AG04449 (cell line): Measurements from ENCODE around the gene TNFAIP8L2.
A peak's percentile ranks its signal among the peaks of the same experiment; 100 is the strongest.
"Not testable (repeated sequence)": the region's sequence is repeated elsewhere in the genome, so short reads cannot be mapped to it uniquely, and the experiment has no call there.

Source experiments
- CTCF ChIA-PET: fragments of 350-600 bp; formaldehyde crosslinking; extraction: SDS; loops from one replicate; lab custom pipeline; 2021; ENCODE audit warnings: antibody characterized with exemption; lab: Yijun Ruan, JAX
- POLR2A ChIA-PET: fragments of 400-600, 350-600 bp; formaldehyde crosslinking; extraction: SDS; loops from one replicate; lab custom pipeline; 2020; ENCODE audit warnings: antibody characterized with exemption, inconsistent platforms; lab: Yijun Ruan, JAX
- DNase-seq: peaks from one replicate; pipeline ENCODE4 v3.0.0-alpha.2; 2010; ENCODE audit warnings: low read depth, low spot score
- H3K4me3 ChIP-seq: 2 replicates; pipeline ENCODE4 v1.5.1; 2011; ENCODE audit warnings: low read depth, mild to moderate bottlenecking, control low read depth, low read length
- TF ChIP-seq, protein P1 (sequence below): IDR thresholded peaks from one replicate; pipeline ENCODE4 v1.5.1; 2011; ENCODE audit warnings: mild to moderate bottlenecking, moderate library complexity, low read length, control low read depth, inconsistent platforms; ENCODE audit not compliant: insufficient read depth; ENCODE audit errors: missing control alignments

TNFAIP8L2 gene

DNA sequence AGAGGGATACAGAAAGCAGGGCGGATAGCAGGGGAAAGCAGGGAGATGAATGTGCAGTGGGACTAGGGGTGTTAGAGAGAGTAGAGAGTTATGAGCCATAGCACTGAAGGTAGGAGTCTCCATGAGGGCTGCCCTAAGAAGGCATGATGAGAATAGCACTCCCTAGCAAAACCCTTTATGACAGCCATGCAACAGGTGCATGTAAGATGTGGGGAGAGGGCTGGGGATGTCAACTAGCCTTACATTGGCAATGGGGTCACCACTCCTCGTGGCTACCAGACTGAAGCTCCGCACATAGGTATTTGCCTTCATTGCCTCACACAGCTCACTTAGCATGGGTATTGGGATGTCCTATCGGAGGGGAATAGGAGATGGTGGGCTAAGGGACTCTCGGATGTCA, 14.7 kb downstream of the TNFAIP8L2 start:
- no peak overlapping the region for H3K4me3 ChIP-seq
- TF ChIP-seq, protein P1, sequence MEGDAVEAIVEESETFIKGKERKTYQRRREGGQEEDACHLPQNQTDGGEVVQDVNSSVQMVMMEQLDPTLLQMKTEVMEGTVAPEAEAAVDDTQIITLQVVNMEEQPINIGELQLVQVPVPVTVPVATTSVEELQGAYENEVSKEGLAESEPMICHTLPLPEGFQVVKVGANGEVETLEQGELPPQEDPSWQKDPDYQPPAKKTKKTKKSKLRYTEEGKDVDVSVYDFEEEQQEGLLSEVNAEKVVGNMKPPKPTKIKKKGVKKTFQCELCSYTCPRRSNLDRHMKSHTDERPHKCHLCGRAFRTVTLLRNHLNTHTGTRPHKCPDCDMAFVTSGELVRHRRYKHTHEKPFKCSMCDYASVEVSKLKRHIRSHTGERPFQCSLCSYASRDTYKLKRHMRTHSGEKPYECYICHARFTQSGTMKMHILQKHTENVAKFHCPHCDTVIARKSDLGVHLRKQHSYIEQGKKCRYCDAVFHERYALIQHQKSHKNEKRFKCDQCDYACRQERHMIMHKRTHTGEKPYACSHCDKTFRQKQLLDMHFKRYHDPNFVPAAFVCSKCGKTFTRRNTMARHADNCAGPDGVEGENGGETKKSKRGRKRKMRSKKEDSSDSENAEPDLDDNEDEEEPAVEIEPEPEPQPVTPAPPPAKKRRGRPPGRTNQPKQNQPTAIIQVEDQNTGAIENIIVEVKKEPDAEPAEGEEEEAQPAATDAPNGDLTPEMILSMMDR = no peak
- POLR2A ChIA-PET = interaction anchor here (1.6 kb wide), 1 partner anchor 18 kb away, joined by 6 read pairs; the partner anchor contains the start of gene VPS72

DNA sequence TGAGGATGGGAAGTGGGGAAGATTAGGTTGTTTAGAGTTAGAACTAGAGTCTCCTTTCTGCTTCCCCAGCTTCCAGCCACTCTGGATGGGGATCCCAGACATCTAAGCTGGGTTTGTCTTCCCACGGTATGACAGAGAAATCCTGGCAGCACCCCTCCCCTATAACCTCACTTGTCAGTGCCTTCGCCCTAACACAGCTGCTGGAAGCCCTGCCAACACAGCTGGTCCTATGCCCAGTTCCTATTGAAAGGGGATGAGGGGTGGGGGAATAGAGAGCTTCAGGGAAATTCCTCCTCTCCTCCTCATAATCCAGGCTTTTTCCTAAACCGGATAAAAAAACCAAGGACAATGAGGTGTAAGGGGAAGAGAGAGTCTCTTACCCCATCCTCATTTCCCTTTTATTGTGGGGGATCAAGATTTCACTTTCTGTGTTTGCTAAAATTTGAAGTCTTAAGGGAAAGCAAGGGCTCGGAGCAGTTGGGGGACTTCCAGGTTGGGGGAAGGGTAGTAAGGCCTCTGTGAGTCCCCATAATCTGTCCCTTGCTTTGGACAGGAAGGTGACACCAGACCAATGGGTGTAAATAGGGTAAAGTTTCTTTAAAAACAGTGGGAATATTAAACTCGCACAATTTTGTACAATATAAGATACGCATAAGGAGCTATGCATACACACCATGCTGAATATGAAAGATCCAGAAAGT, 18.7 kb downstream of the TNFAIP8L2 start:
- CTCF ChIA-PET = interaction anchor here (0.6 to 5.0 kb wide), 9 partner anchors 9 to 150 kb away, joined by 3 to 30 read pairs (median 6); partner anchors contain the start of genes LYSMD1, SCNM1 and VPS72
- H3K4me3 ChIP-seq = no peak overlapping the region
- POLR2A ChIA-PET = interaction anchor here (0.6 to 1.2 kb wide), 2 partner anchors 10 to 76 kb away, joined by 3 read pairs; partner anchors contain the start of gene LYSMD1
- no peak for DNase-seq
- TF ChIP-seq, protein P1 = no peak

More for the DNA sequence above, 14.7 kb downstream of the TNFAIP8L2 start:
- DNase-seq = no peak
- CTCF ChIA-PET = interaction anchor here (1.4 to 1.6 kb wide), 2 partner anchors 12 to 16 kb away, joined by 5 to 6 read pairs; no protein-coding TSS in a partner anchor

DNA sequence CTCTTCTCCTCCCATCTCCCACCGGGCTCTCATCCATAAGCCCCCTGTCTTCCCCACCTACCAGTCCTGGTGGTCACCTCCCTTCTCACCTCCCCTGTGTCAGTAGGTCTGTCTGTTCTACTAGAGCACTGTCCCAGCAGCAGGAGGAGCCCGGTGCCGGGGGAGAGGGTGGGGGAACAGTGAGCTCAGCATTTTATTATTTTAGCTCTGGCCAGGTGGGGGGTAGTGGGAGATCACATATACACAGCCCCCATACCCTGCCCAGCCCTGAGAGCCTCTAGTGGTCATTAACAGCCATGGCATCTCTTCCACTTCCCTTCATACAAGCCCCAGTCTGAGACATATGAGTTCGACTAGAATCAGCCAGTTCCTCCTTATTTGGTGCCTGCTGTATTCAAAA, 19.4 kb downstream of the TNFAIP8L2 start, which contains the start of gene TMOD4:
Gene TMOD4 (minus strand): TSS at position 119 of the 400 bp plus-strand sequence. CDS start 1,106 bp downstream, outside the sequence.
- CTCF ChIA-PET = interaction anchor here (0.6 to 5.0 kb wide), 9 partner anchors 8 to 151 kb away, joined by 3 to 30 read pairs (median 6); partner anchors contain the start of genes LYSMD1, SCNM1 and VPS72
- no peak for DNase-seq
- no peak within 1 kb of the TSS for H3K4me3 ChIP-seq
- POLR2A ChIA-PET = interaction anchor here (0.6 to 1.2 kb wide), 2 partner anchors 11 to 75 kb away, joined by 3 read pairs; partner anchors contain the start of gene LYSMD1
- TF ChIP-seq, protein P1 = peak; percentile 38

DNA sequence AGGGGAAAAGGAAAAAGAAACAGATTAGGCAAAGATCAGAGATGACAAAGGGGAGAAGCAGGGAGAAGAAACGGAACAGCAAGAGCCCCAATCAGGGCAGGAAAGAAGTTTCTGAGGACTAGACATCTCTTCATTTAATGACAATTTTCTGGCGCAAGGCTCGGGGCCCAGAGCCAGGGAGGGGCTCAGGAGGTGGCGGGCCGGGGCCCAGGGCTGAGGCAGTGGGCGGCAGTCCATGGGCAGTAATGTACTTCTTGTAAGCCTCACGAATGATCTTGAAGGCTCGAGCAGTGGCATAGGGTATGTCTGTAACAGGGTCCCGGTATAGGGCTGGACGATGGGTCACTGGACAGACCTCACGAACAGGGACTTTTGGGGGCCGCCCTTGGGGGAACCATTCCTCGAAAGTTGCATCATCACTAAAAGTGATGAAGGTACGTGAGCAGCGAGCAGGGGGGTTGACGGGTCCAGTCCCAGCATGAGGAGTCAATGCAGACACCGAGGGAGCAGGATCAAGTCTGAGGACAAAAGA, 20.1 kb downstream of the TNFAIP8L2 start:
- DNase-seq = no peak
- TF ChIP-seq, protein P1 = no peak
- ChIA-PET CTCF (interaction anchor here (1.1 to 5.0 kb wide), 7 partner anchors 7 to 75 kb away, joined by 3 to 30 read pairs (median 7); partner anchors contain the start of genes LYSMD1, SCNM1 and VPS72), POLR2A (interaction anchor here (1.2 kb wide), 1 partner anchor 11 kb away, joined by 3 read pairs; the partner anchor contains the start of gene LYSMD1)
- H3K4me3 ChIP-seq = no peak overlapping the region

DNA sequence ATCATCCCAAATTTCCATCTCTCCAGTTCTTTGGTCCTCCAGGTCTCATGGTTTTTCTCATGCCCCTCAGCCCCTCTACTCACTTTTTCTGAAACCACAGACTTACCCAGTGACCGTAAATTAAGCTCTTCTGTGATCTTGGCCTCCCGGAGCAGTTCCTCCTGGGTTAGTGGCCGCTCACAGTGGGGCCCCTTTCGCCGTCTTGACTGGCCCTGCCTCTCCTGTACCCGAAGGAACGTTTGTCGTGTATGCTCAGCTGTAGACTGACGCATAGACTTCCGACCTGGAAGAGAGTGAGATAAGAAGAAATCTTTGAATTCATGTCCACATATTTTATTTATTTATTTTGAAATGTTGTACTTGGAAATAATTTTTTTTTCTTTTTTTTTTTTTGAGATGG, 27.8 kb downstream of the TNFAIP8L2 start:
- CTCF ChIA-PET = interaction anchor here (0.6 to 1.8 kb wide), 2 partner anchors 9 to 68 kb away, joined by 3 to 7 read pairs; partner anchors contain the start of gene TMOD4
- no peak for DNase-seq
- no peak overlapping the region for H3K4me3 ChIP-seq
- POLR2A ChIA-PET = no interaction called here
- TF ChIP-seq, protein P1 = no peak

DNA sequence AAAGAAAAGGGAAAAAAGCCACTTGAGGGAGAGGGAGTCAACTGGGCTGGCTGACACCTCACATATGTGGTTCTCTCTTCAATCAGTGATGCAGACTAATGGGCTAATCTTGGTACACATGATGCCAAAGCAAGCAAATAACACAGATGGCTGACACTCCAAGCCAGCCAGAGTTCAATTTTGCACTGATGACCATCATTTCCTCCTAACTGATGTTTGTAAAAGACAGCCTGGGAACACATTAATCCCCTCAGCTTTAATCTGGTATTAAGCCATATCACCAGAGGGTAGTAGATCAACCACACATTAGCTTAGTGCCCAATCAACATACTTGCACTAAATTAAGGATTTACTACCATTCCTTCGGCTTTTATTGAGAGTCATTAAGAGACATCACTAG, 30.8 kb downstream of the TNFAIP8L2 start:
- POLR2A ChIA-PET = no interaction called here
- TF ChIP-seq, protein P1 = no peak
- no peak overlapping the region for H3K4me3 ChIP-seq
- no peak for DNase-seq
- CTCF ChIA-PET = interaction anchor here (1.3 to 4.4 kb wide), 2 partner anchors 11 to 68 kb away, joined by 3 to 24 read pairs; partner anchors contain the start of genes PSMD4 and TMOD4

DNA sequence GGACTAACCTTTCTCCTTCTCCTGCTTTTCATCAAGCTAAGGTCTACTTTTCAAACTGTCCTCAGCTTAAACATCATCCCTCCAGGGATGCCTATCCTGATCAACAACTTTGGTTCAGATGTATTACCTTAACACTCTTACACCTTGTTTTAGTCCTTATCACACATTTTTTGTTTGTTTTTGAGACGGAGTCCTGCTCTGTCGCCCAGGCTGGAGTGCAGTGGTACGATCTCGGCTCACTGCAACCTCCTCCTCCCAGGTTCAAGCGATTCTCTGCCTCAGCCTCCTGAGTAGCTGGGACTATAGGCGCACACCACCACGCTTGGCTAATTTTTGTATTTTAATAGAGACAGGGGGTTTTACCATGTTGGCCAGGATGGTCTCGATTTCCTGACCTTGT, 32.2 kb downstream of the TNFAIP8L2 start:
- POLR2A ChIA-PET = interaction anchor here (0.8 kb wide), 1 partner anchor 20 kb away, joined by 3 read pairs; no protein-coding TSS in a partner anchor
- peak overlapping the region; percentile 67 for H3K4me3 ChIP-seq
- CTCF ChIA-PET = interaction anchor here (0.9 to 4.4 kb wide), 4 partner anchors 13 to 152 kb away, joined by 4 to 24 read pairs (median 4); partner anchors contain the start of gene TMOD4
- DNase-seq = not testable (repeated sequence)
